GM19467 (cell line): Measurements from ENCODE around the gene NEO1.
"Not testable (repeated sequence)": the region's sequence is repeated elsewhere in the genome, so short reads cannot be mapped to it uniquely, and the experiment has no call there.

Source experiments
- ATAC-seq: cut with Tn5 transposase; IDR thresholded peaks from one replicate; pipeline ENCODE4 v1.9.1; 2021; ENCODE audit warnings: mild to moderate bottlenecking, moderate library complexity; ENCODE audit not compliant: unreplicated experiment

The NEO1 gene

GRCh38 chr15:73296609-73297353 is 244.5 kb downstream of the NEO1 start:
- ATAC-seq: no peak

GRCh38 chr15:73298522-73299245 is 246.4 kb downstream of the NEO1 start:
- no peak for ATAC-seq

GRCh38 chr15:73300286-73300685 is 248.0 kb downstream of the NEO1 start:
- not testable (repeated sequence) for ATAC-seq

GRCh38 chr15:73303636-73304035 is 251.4 kb downstream of the NEO1 start:
- no peak for ATAC-seq

- no peak for ATAC-seq
Measured at GRCh38 chr15:73305331-73306211, 253.3 kb downstream of the NEO1 start.

GRCh38 chr15:73308305-73308704 is 256.0 kb downstream of the NEO1 start:
- no peak for ATAC-seq

- no peak for ATAC-seq
Measured at GRCh38 chr15:73313861-73314260, 261.6 kb downstream of the NEO1 start.

GRCh38 chr15:73317651-73318462 is 265.6 kb downstream of the NEO1 start:
- no peak for ATAC-seq

GRCh38 chr15:73318463-73319351 is 266.4 kb downstream of the NEO1 start:
- no peak for ATAC-seq

- no peak for ATAC-seq
Measured at GRCh38 chr15:73319460-73320245, 267.4 kb downstream of the NEO1 start.

- ATAC-seq: no peak
Measured at GRCh38 chr15:73320619-73321180, 268.4 kb downstream of the NEO1 start.

- ATAC-seq: no peak
Measured at GRCh38 chr15:73321496-73322450, 269.5 kb downstream of the NEO1 start.

GRCh38 chr15:73322665-73323373 is 270.6 kb downstream of the NEO1 start:
- ATAC-seq: no peak

- ATAC-seq: no peak
Measured at GRCh38 chr15:73323374-73323955, 271.2 kb downstream of the NEO1 start.

- ATAC-seq: no peak
Measured at GRCh38 chr15:73323956-73324355, 271.7 kb downstream of the NEO1 start.

- ATAC-seq: no peak
Measured at GRCh38 chr15:73324496-73325170, 272.4 kb downstream of the NEO1 start.
